ENCODE data around the gene EIF2B5.

Gene EIF2B5

GRCh38 chr3:184135149-184135910, at the start of gene EIF2B5:
TSS of gene EIF2B5 (plus strand) at chr3:184135358. CDS start at chr3:184135386, 28 bp downstream.
- peak within 1 kb of the TSS; percentile 99 for H3K4me3 ChIP-seq (replicated peaks; ENCODE audit: low read depth, low read length)
- peak; percentile 34 for TF ChIP-seq CTCF (IDR thresholded peaks at IDR 0.05; ENCODE audit: low read depth, low read length, missing control alignments)
- peak; percentile 89 for DNase-seq (ENCODE audit: extremely low read depth, low read depth)

DNA sequence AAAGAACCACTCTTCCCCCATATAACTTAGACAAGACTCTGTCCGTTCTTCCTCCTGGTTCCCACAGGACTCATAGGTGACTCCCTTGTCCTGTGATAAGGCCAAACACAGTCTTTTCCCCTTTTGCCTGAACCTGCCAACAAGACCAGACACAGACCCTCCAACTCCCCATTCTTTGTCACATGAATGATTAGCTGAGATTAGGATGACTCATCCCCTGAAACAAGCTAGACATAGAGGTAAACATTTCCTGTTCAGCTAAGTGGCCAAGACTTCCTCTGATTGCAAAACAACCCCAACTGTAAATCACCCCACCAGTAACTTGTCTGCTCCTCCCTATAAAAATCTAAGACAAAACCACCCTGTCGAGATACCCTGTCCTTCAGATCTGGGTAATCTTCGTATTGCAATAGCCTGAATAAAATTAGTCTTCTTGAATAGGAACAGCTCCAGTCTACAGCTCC, 49.7 kb upstream of the EIF2B5 start:
- no peak for DNase-seq (ENCODE audit: extremely low read depth, low read depth)
- no peak for TF ChIP-seq CTCF (IDR thresholded peaks at IDR 0.05; ENCODE audit: low read depth, low read length, missing control alignments)
- no peak overlapping the region for H3K4me3 ChIP-seq (replicated peaks; ENCODE audit: low read depth, low read length)

DNA sequence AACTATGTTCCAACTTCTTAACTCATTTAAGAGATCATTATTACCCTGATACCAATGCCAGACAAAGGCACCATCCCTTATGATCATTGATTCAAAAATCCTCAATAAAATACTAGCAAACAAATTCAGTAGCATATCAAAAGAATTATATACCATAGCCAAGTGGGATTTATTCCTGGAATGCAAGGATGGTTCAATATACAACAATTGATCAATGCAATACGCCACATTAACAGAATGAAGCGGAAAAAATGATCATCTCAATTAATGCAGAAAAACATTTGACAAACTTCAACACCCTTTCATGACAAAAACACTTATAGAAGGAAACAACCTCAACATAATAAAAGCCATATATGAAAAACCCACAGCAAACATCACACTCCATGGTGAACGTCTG, 43.0 kb upstream of the EIF2B5 start:
- no peak overlapping the region for H3K4me3 ChIP-seq (replicated peaks; ENCODE audit: low read depth, low read length)
- TF ChIP-seq CTCF (IDR thresholded peaks at IDR 0.05; ENCODE audit: low read depth, low read length, missing control alignments): no peak
- DNase-seq (ENCODE audit: extremely low read depth, low read depth): no peak

- no peak for TF ChIP-seq CTCF (IDR thresholded peaks at IDR 0.05; ENCODE audit: low read depth, low read length, missing control alignments)
- H3K4me3 ChIP-seq (replicated peaks; ENCODE audit: low read depth, low read length): no peak within 1 kb of the TSS
Measured at GRCh38 chr3:184096811-184097383, 38.3 kb upstream of the EIF2B5 start, which contains the start of gene HTR3E. TSS of gene HTR3E (plus strand) at chr3:184097064. CDS start at chr3:184097530, 466 bp downstream.

DNA sequence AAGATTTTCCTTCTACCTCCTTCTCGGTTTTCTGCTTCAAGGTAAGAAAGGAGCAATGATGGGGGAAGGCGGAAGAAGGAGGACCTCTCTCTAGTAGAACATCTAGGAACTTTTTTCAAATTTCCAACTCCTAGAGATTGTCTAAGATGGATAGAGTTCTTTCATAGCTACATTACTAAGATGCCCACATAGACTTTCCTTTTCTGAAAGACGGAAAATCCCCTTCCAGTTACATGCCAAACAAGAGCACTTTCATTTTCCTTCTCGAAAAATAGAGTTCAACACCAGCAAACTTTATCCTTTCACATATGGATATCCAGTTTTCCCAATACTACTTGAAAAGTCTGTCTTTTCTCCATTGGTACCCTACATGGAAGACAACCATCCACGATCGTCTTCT, 37.6 kb upstream of the EIF2B5 start:
- no peak for TF ChIP-seq CTCF (IDR thresholded peaks at IDR 0.05; ENCODE audit: low read depth, low read length, missing control alignments)
- DNase-seq (ENCODE audit: extremely low read depth, low read depth): no peak
- no peak overlapping the region for H3K4me3 ChIP-seq (replicated peaks; ENCODE audit: low read depth, low read length)

More at GRCh38 chr3:184096811-184097383, 38.3 kb upstream of the EIF2B5 start, which contains the start of gene HTR3E:
- DNase-seq (ENCODE audit: extremely low read depth, low read depth): no peak

DNA sequence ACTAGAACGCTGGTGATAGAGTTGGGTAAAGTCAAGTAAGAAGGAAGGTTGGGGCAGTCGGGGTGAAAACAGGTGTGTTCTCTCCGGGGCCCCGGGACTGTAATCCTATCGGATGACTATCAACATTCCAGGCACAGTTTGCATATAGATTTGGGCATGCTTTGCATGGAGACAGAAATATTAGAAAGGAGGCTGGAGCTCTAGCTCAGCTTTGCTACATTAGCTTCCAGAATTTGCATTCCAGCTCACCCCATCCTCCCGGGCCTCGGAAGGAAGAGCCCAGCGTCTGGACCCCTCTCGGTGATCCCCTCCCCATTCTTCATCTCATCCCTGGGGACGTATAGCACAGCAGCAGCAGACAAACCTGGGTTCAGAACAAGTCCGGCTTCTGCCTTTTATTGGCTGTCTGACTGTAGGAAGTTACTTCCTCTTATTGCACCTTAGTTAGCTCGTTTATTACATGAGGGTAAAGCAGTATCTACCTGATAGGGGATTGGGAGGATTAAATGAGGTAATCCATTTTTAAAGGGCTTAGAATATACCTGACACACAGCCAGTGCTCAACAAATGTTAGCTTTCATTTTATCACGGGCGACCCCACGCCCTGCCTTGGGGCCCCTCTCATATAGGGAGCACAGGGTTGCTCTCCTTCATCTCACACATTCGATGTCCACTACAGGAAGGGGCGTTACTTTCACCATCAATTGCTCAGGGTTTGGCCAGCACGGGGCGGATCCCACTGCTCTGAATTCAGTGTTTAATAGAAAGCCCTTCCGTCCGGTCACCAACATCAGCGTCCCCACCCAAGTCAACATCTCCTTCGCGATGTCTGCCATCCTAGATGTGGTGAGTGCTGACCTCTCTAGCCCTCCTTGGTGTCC, 35.1 kb upstream of the EIF2B5 start:
- no peak for TF ChIP-seq CTCF (IDR thresholded peaks at IDR 0.05; ENCODE audit: low read depth, low read length, missing control alignments)
- no peak overlapping the region for H3K4me3 ChIP-seq (replicated peaks; ENCODE audit: low read depth, low read length)
- DNase-seq (ENCODE audit: extremely low read depth, low read depth): no peak

Data from HFF-Myc (cell line).